ENCODE results near the gene CATSPERZ.

- no peak for TF ChIP-seq CTCF (IDR thresholded peaks at IDR 0.05)
- TF ChIP-seq POLR2A (IDR thresholded peaks at IDR 0.05), result no peak
Measured at GRCh38 chr11:64323373-64323772, 23.2 kb downstream of the CATSPERZ start.

Measured in transverse colon (tissue), 3 donors.